UCSD-AML1 (cell line): ENCODE data around the gene THOP1.
"Not testable (repeated sequence)": the region's sequence is repeated elsewhere in the genome, so short reads cannot be mapped to it uniquely, and the experiment has no call there.

Source experiments
- DNase-seq: peaks from one replicate; lab custom pipeline; 2025; ENCODE audit not compliant: unreplicated experiment; lab: John Stamatoyannopoulos, UW

THOP1 gene

DNA sequence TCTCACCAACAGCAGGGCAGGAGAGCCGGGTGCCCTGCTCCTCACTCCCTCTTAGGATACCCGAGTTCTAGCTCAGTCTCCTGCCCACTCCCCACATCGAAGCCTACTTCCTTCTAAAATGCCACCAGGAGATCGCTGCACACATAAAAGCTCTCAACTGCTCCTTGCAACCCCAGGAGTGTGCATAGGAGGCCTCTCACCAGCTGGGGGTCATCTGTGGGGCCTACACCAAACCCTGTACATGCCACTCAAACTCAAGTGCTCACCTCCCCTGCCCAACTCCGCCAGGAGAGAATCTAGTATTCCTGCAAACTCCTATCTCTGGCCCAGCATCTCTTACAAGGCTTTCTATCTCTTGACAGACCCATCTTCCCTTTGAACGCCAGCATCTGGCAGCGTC lies 5.0 kb upstream of the THOP1 start:
- DNase-seq = no peak

DNA sequence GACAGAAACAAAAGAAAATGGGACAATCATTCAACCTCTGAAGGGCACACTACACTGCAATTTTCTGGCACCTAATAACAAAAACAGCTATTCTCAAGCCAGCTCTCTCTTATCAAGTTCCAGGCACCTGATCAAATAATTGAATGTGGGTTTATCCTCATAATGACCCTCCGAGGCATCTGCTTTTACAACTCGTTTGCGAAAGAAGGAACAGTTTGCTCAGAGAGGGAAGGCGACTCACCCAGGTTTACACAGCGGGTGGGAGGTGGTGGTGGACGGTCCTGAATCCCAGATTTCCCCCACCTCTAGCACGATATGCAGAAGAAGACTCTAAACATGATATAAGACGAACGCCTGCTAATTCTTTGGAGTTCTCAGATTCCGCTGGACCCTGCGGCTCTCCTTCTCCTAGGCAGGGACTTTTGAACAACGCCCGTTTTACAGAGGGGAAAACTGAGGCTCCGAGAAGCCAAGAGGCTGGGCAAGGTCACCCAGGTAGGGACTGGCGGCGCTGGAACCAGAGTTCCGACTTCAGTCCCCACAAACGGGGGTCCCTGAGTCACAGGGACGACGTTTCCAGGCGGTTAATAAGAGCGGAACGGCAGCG lies 2.9 kb upstream of the THOP1 start:
- DNase-seq = no peak

DNA sequence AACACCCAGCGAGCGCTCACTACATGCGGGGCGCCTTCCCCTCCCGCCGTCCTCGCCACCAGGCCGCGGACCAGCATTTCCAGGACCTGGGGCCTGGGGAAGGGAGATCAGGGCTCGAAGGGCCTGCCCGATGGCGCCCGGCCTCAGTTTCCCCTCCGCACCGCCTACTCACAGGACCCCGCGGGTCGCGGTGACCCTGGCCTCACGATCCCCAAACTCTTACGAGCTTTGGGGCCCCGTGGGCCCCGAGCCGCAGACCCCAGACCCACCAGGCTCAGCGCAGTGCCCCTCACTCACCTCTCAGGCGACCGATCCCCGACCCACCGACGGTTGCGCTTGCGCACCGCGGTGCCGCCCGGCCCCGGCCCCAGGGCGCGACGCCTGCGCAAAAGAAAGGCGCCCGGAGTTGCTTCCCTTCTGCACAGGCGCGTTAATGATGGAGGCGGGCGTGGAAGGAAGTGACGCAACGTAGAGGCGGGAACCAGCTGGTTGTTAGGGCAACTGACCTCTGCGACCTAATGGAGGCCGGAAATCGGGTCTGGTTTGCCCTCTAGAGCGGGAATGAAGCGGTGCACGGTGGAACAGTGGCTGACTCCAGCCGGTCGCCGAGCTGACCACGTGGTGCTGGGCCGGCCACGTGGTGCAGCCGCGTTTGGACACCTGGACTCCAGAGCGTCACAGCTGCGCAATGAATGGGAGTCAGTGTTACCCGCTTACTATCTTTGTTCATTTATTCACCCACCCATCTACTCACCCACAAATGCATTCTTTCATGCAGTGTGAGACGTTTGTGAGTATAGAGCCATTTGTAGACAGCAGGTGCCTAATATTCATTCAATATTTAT lies 2.1 kb upstream of the THOP1 start, which contains the start of gene SGTA:
SGTA (minus strand) TSS at position 338 of the 845 bp plus-strand sequence. CDS start 14,205 bp downstream, outside the sequence.
- peak; percentile 97 for DNase-seq

DNA sequence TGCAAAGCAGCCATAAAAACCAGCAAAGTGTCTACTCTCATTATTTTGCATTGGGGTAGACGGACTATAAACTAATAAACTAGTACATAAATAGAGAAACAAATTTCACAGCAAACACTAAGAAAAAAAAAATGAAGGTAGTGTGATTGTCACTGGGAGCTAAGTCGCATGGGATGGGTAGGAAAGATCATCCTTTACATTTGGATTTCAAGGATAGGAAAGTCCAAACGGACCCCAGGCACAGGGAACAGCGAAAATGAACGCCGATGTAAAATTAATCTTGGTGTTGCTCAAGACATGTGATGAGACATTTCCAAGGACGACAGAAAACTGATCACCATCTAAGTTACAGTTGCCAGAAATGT lies 1.5 kb upstream of the THOP1 start:
- DNase-seq = no peak

DNA sequence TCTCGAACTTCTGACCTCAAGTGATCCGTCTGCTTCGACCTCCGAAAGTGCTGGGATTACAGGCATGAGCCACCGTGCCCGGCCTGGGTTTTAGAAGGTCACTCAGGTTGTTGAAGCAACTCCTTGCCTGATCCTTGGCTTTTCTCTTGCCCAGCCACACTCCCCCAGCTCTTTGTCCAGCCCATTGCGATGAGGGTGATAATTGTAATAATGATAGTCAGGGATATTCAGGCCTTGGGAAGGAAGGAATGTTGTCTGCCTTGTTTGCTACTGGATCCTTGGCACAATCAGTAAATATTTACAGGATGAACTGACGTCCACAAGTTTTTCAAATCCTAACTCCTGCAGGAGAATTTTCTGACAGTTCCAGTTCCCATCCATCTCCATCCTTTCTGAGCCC lies 1.8 kb downstream of the THOP1 start:
- no peak for DNase-seq

DNA sequence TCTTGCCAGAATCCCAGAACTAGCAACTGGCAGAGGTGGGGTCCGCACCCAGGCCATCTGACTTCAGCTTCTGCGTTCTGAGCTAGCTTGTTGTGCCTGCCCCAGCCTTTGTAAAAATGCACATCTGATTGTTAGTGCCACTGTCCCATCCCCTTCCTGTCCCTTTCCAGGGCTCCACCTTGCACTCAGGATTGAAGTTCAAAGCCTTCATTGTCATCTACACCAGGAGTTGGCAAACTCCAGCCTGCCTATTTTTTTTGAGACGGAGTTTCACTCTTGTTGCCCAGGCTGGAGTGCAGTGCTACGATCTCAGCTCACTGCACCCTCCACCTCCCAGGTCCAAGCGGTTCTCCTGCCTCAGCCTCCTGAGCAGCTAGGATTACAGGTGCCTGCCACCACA lies 2.9 kb downstream of the THOP1 start:
- DNase-seq = no peak

DNA sequence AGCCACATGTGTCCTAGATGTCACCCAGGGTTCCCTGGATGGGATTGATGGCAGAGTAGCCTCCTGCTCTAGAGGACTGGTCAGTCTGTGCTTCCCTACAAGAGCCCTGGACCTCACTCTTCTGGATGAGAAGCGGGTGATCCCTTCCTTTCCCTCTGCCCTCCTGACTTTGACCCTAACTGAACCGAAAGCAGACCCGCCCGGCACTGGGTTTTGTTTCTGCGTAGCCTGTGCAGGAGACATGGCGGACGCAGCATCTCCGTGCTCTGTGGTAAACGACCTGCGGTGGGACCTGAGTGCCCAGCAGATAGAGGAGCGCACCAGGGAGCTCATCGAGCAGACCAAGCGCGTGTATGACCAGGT lies 4.9 kb downstream of the THOP1 start:
- no peak for DNase-seq

DNA sequence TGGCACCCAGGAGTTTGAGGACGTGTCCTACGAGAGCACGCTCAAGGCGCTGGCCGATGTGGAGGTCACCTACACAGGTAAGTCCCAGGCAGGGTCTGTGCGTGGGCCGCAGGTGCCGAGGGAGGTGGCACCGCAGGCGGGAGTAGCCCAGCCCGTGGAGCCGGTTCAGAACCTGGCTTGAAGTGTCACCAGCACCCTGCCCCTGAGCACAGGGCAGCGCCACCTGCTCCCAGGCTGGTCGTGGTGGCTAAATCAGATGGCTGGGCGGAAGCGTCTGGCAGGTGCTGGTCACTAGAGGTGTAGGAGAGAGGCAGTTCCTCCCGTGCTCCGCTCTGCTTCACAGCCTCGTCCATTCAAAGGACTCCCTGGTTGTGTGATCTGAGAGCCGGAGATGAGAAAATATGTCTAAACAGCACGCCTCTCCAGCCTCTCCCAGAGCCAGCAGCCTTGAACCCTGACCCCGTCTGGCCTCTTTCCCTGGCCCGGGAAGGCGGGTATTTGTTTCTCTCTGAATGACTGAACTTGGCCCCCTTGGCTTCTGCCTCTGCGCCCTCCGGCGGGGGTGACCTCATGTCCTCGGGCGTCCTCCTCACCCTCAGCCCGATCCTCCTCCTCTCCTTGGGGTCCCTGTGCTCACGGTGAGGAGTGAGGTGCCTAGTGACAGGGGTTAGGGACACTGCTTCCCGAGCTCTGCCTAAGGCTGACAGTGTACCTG lies 5.4 kb downstream of the THOP1 start:
- DNase-seq = no peak

DNA sequence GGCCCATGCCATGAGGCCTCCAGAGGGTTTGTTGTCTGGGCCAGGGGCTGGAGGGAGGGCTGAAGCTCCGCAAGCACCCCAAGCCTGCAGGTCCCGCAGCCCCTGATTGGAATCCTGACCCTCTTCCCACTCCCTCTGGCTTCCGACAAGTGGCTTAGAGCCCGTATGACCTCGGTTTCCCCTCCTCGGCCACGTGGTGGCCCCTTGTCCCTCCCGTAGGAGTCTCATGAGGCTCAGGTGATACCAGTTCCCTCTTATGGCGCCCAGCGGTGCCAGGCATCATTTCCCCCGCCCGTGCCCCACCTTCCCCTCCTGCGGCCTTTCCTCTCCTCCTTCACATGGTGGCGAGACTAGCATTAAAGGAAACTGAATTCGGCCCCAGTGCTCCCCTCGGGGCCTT lies 6.1 kb downstream of the THOP1 start:
- DNase-seq = no peak

DNA sequence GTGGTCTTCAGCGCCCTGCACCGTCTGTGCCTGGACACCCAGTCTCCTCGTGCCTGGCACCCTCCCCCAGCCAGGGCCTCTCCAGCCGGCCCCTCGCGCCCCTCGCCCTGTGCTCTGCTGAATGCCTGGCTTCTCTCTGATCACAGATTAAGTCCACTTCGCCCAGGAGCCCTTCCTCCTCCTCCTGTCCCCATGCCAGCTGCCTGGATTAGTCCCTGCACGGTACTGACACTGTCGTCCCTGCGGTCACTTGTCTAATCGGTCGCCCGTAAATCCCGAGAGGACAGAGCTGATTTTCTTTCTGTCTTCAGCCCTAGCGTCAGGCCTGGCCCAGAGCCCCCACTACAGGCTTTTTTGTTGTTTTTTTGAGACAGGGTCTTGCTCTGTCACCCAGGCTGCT lies 6.6 kb downstream of the THOP1 start:
- DNase-seq = no peak

DNA sequence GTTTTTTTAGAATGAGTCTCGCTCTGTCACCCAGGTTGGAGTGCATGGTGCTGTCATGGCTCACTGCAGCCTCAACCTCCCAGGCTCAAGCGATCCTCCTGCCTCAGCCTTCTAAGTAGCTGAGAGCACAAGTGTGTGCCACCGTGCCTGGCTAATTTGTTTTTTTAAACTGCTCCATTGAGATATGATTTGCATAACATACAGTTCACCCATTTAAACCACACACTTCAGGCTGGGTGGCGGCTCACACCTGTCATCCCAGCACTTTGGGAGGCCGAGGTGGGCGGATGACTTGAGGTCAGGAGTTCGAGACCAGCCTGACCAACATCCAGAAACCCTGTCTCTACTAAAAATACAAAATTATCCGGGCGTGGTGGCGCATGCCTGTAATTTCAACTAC lies 7.4 kb downstream of the THOP1 start:
- not testable (repeated sequence) for DNase-seq

DNA sequence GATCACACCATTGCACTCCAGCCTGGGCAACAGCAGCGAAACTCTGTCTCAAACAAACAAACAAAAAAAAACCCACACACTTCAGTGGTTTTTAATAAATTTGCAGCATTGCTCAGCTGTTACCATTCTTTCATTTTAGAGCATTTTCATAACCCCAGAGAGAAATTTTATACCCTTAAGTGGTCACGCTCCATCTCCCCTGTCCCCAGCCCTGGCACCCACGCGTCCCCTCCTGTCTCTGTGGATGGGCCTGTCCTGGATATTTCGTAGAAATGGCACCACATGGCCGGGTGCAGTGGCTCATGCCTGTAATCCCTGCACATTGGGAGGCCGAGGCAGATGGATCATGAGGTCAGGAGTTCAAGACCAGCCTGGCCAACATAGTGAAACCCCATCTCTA lies 7.8 kb downstream of the THOP1 start:
- no peak for DNase-seq

DNA sequence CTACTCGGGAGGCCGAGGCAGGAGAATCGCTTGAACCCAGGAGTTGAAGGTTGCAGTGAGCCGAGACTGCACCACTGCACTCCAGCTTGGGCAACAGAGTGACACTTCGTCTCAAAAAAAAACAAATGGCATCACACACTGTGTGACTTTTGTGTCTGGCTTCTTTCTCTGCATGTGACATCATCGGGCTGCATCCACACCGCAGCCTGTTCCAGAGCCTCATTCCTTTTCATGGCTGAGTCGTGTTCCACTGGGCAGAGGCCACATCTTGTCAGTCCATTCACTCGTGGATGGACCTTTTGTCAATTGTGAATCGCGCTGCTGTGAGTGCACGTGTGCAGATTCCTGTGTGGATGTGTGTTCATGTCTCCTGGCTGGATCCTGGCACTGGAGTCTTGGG lies 8.3 kb downstream of the THOP1 start:
- no peak for DNase-seq

DNA sequence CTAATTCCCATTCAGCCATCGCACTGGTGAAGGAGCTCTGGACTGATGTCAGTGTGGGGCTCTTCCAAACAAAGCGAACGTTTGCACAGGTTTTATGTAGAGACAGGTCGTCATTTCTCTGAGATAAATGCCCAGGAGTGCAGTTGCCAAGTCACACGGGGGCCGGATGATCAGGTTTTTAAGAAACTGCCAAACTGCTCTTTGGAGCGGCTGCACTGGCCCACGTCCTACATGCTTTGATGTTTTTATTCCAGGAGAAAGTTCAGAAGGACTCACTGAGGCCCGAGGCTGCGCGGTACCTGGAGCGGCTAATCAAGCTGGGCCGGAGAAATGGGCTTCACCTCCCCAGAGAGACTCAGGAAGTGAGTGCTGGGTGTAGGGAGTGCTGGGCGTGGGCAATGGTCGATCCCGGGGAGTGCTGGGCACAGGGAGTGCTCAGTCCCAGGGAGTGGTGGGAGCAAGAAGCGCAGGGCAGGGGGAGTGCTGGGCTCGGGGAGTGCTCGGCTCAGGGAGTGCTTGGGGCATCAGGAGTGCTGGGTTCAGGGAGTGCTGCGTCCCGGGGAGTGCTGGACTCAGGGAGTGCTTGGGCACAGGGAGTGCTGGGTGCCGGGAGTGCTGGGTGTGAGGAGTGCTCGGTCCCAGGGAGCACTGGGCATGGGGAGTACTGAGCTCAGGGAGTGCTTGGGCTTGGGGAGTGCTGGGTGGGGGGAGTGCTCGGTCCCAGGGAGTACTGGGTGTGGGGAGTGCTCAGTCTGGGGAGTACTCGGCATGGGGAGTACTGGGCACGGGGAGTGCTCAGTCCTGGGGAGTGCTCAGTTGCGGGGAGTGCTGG lies 10.7 kb downstream of the THOP1 start:
- no peak for DNase-seq

DNA sequence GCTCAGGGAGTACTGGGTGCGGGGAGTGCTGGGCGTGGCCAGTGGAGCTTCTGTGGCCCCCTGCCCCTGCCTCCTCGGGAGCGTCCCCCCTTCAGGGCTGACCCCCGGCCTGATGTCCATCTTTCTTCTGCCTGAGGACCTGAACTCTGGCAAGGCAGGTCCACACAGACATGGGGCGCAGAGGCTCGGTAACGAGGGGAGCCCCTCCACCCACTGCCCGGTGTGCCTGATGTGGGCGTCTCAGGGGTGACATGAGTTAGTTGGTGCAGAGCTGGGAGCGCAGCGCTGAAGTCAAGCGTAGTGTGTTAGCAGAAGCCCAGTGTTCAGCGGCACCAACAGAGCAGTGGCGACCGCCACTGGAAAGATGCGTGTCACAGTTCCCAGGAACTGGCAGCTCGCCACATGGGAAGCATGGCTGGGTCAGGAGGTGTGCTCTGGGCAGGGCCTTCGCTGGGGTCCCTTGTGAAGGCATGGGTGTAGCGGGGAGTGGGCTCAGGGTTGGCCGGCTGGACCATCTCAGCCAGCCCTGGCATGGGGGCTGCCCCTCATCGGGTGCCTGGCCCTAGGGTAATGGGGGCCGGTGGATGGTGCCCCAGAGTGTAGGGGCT lies 11.5 kb downstream of the THOP1 start:
- DNase-seq = no peak

DNA sequence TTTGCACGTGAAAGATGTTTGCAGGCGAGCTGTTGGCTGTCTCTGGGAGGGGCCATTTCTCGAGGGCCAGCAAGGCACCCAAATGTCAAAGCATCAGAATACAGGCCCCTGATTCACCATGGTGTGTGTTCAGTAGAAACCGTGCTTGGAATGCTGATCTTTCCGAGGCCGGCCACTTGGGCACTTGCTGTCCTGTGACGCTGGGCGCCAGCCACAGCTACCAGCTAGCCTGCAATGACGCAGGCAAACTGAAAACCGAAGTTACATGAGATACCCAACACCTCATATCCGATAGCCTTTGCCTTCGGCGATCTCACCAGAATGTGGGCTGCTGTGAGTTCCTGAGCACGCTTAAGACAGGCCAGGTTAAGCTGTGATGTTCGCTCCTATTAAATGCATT lies 12.0 kb downstream of the THOP1 start:
- DNase-seq = no peak

DNA sequence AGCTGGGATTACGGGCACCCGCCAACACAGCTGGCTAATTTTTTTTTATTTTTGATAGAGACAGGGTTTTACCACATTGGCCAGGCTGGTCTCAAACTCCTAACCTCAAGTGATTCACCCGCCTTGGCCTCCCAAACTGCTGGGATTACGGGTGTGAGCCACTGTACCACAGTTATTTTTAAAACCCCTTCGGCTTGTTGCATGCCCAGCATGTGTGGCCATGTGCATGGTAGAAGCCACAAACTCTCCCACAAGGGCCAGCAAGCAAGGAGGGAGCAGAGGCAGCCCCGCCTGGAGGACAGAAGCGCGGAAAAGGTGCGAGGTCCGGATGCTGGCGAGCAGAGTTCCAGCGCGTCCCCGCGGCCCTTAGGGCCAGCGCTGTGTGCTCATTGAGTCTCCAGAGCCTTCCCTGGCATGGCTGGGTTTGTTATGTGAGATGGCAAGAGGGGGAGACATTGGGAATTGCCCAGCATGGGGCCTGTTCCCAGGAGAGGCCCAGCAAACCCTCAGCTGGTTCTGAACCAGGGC lies 12.9 kb downstream of the THOP1 start:
- DNase-seq = no peak

DNA sequence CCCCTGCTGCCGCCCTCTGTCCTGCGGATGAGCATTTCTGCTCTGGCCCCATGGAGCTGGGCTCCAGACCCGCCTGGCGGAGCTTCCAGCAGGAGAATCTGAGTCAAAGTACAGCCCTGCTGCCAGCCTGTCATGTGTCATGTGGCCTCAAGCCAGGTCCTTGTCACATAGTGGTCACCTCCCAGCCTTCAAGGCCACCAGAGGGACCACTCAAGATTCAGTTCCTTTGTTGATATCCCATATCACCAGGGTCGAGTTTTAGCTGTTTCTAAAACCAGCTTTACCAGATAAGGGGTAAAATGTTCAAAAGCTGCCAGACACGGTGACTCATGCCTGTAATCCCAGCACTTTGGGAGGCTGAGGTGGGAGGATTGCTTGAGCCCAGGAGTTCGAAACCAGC lies 13.4 kb downstream of the THOP1 start:
- DNase-seq = no peak

DNA sequence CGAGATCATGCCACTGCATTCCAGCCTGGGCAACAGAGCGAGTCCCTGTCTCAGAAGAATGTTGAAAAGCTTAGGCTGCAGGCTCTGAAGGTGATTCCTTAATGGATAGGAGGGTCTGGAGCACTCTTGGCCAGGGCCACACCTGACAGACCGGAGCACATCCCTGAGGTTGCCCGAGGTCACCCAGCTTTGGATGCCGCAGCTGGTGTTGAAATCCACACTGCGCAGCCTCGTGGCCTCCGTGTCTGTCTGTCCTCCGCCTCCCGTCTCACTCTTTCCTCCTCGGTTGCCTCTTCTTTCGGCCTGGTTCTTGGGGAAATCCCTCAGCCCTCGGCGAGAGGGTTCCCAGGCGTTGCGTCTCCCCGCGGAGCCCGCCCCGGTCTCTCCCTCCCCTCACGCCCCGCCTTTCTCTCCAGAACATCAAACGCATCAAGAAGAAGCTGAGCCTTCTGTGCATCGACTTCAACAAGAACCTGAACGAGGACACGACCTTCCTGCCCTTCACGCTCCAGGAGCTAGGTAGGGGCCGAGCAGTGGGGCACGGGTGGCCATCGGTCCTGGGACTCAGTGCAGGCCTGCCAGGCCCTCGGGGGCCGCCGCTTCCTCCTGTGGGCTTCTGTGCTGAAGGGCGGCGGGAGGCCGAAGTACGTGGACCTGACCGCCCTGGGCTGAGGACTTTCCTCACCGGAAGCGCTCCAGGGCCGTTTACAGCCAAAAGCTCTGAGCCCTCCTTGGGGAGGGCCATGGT lies 14.1 kb downstream of the THOP1 start:
- DNase-seq = no peak

DNA sequence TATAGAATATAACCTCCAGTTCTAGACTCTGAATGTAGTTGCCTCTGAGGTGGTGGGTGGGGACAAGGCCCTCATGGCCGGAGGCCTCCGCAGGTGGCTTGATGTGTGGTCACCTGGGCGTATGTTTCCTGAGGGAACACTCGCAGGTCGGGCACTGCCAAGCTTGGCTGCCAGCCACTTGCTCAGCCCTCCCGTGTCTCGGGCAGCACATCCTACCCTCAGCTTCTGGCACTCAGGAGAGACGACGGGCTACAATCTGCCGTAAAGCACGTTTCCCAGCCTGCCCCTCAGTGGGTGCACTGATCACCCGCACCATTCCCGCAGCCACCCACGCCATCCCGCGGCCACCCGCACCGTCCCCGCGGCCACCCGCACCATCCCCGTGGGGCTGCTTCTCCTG lies 15.2 kb downstream of the THOP1 start:
- no peak for DNase-seq
